Prostate gland (tissue), 2 donors: ENCODE results near the gene NR2C2.

ENCODE experiments used
- CTCF ChIP-seq, 4 experiments: fragments of 200-600 bp in 2 of 4; fragments of 450-650 bp in 2 of 4; sonication (generic) in 2 of 4; IDR thresholded peaks; 1 replicate in 3 of 4; 2 replicates in 1 of 4; pipeline ENCODE4 v1.5.1; 2016 to 2019; ENCODE audit warnings: antibody characterized with exemption in 4 of 4, mild to moderate bottlenecking in 2 of 4, moderate library complexity in 2 of 4
- POLR2AphosphoS5 ChIP-seq: sonication (generic); formaldehyde crosslinking; IDR thresholded peaks from one replicate; pipeline ENCODE4 v1.6.1; 2017; ENCODE audit warnings: antibody characterized with exemption

GRCh38 chr3:15009167-15009566 lies 61.8 kb downstream of the NR2C2 start:
- TF ChIP-seq CTCF (IDR thresholded peaks at IDR 0.05): no peak
- TF ChIP-seq POLR2AphosphoS5: no peak
